GM12878 (cell line): ENCODE results near the gene SMARCD1. TPM values are rescaled to one million over a fixed set of nuclear protein-coding genes. Genes with fewer than 3 reads are reported as not detected.

Experiments used
- ATAC-seq: fragments of 200-7000 bp; cut with Tn5 transposase; 3 replicates; pipeline ENCODE4 v1.9.1; 2020; ENCODE audit warnings: mild to moderate bottlenecking, moderate library complexity
- BruUV-seq: library from RNA; stranded (reverse); fragments of 400-500 nt; replicated peaks from 2 replicates; lab custom pipeline; 2021; lab: Mats Ljungman, UMichigan
- CTCF ChIA-PET: fragments of 300-600 bp; sonication (Branson Sonifier 250); formaldehyde crosslinking; extraction: SDS; loops from one replicate; lab custom pipeline; 2021; ENCODE audit warnings: inconsistent platforms; lab: Yijun Ruan, JAX
- POLR2A ChIA-PET: fragments of 350-600 bp; formaldehyde crosslinking; extraction: SDS; loops from one replicate; lab custom pipeline; 2021; ENCODE audit warnings: inconsistent platforms; lab: Charles Lee
- RAD21 ChIA-PET: fragments of 300-600 bp; sonication (Branson Sonifier 250); formaldehyde crosslinking; loops from one replicate; lab custom pipeline; 2023; ENCODE audit warnings: antibody characterized with exemption; ENCODE audit not compliant: unreplicated experiment; lab: Charles Lee
- SMC1A ChIA-PET: fragments of 300-600 bp; sonication (Branson Sonifier 250); formaldehyde crosslinking; loops from one replicate; lab custom pipeline; 2023; ENCODE audit not compliant: unreplicated experiment, uncharacterized antibody; lab: Charles Lee
- DNase-seq: peaks from one replicate; pipeline ENCODE4 v3.0.0-alpha.2; 2011; ENCODE audit warnings: low read depth, low spot score
- FAIRE-seq: peaks from 3 replicates; lab custom pipeline; 2011; peaks lifted over from hg19 to GRCh38; lab: Jason Lieb, UNC
- H2AFZ ChIP-seq: 2 replicates; pipeline ENCODE4 v1.6.0; 2011; ENCODE audit warnings: low read depth, low read length, control low read depth; ENCODE audit not compliant: control insufficient read depth
- H3K27ac ChIP-seq: 2 replicates; pipeline ENCODE4 v1.5.1; 2011; ENCODE audit warnings: control low read depth; ENCODE audit not compliant: control insufficient read depth, insufficient read depth
- H3K27me3 ChIP-seq, 2 experiments: replicated peaks in 1 of 2; 2 replicates each; pipeline versions ENCODE4 v1.6.0 to v1.6.1; 2011; ENCODE audit warnings: low read length in 1 of 2; ENCODE audit not compliant: control insufficient read depth in 2 of 2, insufficient read depth in 2 of 2
- H3K36me3 ChIP-seq, 2 experiments: 2 replicates each; pipeline ENCODE4 v1.5.1; 2011; ENCODE audit warnings: low read length in 1 of 2; ENCODE audit not compliant: control insufficient read depth in 2 of 2, insufficient read depth in 2 of 2
- H3K4me1 ChIP-seq: 2 replicates; pipeline ENCODE4 v1.6.1; 2011; ENCODE audit warnings: mild to moderate bottlenecking, low read length, moderate library complexity, mixed read lengths; ENCODE audit not compliant: control insufficient read depth, insufficient read depth
- H3K4me2 ChIP-seq: 2 replicates; pipeline ENCODE4 v1.6.0; 2011; ENCODE audit warnings: control low read depth; ENCODE audit not compliant: control insufficient read depth, insufficient read depth
- H3K4me3 ChIP-seq: fragments of 200-600 bp; sonication (generic); 2 replicates; pipeline ENCODE4 v1.5.1; 2016
- H3K79me2 ChIP-seq: 2 replicates; pipeline ENCODE4 v1.6.0; 2011; ENCODE audit warnings: low read length; ENCODE audit not compliant: control insufficient read depth, insufficient read depth
- H3K9ac ChIP-seq: 2 replicates; pipeline ENCODE4 v1.8.0; 2011; ENCODE audit warnings: low read length, control low read depth, mixed read lengths; ENCODE audit not compliant: control insufficient read depth, insufficient read depth
- H3K9me3 ChIP-seq: replicated peaks from 3 replicates; pipeline ENCODE4 v1.5.1; 2011; ENCODE audit warnings: mild to moderate bottlenecking, low read length; ENCODE audit not compliant: control insufficient read depth, insufficient read depth
- H4K20me1 ChIP-seq: 2 replicates; pipeline ENCODE4 v1.6.0; 2011; ENCODE audit not compliant: control insufficient read depth, insufficient read depth
- ATF7 ChIP-seq: fragments of 450-650 bp; IDR thresholded peaks from 2 replicates; pipeline ENCODE4 v1.6.1; 2016; ENCODE audit warnings: low read depth, mild to moderate bottlenecking
- BCL11A ChIP-seq: IDR thresholded peaks from 2 replicates; pipeline ENCODE4 v1.6.1; 2011; ENCODE audit warnings: low read depth, low read length
- MYC ChIP-seq: IDR thresholded peaks from 2 replicates; pipeline ENCODE4 v1.6.1; 2011; ENCODE audit warnings: mild to moderate bottlenecking, low read length, moderate library complexity, inconsistent platforms; ENCODE audit not compliant: insufficient read depth, insufficient replicate concordance, insufficient read length, severe bottlenecking
- NFXL1 ChIP-seq: fragments of 450-650 bp; IDR thresholded peaks from 2 replicates; pipeline ENCODE4 v1.6.1; 2017; ENCODE audit warnings: antibody characterized with exemption, mild to moderate bottlenecking, borderline replicate concordance
- RB1 ChIP-seq: fragments of 450-650 bp; formaldehyde crosslinking; IDR thresholded peaks from 2 replicates; pipeline ENCODE4 v1.6.1; 2017; ENCODE audit warnings: mild to moderate bottlenecking, borderline replicate concordance
- RFX5 ChIP-seq: IDR thresholded peaks from 2 replicates; pipeline ENCODE4 v1.6.1; 2011; ENCODE audit warnings: low read depth, low read length, improper control_type of control experiment
- SRF ChIP-seq, 2 experiments: IDR thresholded peaks; 2 replicates each; pipeline ENCODE4 v1.6.1; 2011; ENCODE audit warnings: low read depth in 2 of 2, low read length in 2 of 2, mild to moderate bottlenecking in 1 of 2, moderate library complexity in 1 of 2
- TBL1XR1 ChIP-seq: IDR thresholded peaks from 2 replicates; pipeline ENCODE4 v1.6.1; 2012; ENCODE audit warnings: low read depth, low read length, improper control_type of control experiment
- TCF7 ChIP-seq: IDR thresholded peaks from 2 replicates; pipeline ENCODE4 v1.6.1; 2014; ENCODE audit warnings: antibody characterized with exemption, borderline replicate concordance
- YBX1 ChIP-seq: fragments of 450-650 bp; IDR thresholded peaks from 2 replicates; pipeline ENCODE4 v1.6.1; 2016; ENCODE audit warnings: antibody characterized with exemption
- ZNF274 ChIP-seq: IDR thresholded peaks from one replicate; pipeline ENCODE4 v1.8.0; 2011; ENCODE audit not compliant: insufficient read length, insufficient read depth
- ZNF622 ChIP-seq: fragments of 450-650 bp; IDR thresholded peaks from 2 replicates; pipeline ENCODE4 v1.6.1; 2017; ENCODE audit warnings: mild to moderate bottlenecking, inconsistent platforms
- WGBS: methylation state at CpG from one replicate; pipeline ENCODE4 v1.1.6; 2016; ENCODE audit warnings: low lambda C conversion rate; ENCODE audit not compliant: insufficient replicate concordance, insufficient coverage; ENCODE audit errors: missing lambda C conversion rate; 5-methylcytosine and 5-hydroxymethylcytosine counted together
- in situ Hi-C: fragments of 300-500 bp; cut with MboI; formaldehyde crosslinking; loops from 9 replicates; pipeline ENCODE4 v1.14.3; 2018; ENCODE audit warnings: mixed read lengths
- intact Hi-C: fragments of 100-400 bp; cut with micrococcal nuclease; formaldehyde crosslinking; loops from one replicate; pipeline ENCODE4 v1.14.2; 2022; ENCODE audit not compliant: unreplicated experiment
- polyA plus RNA-seq, 11 experiments: library from polyadenylated mRNA; depleted of rRNA in 4 of 11; unstranded in 6 of 11; stranded (reverse) in 5 of 11; fragments of >200 nt; fragmentation: Nextera tagmentation in 4 of 11; fragmentation: Illumina TruSeq in 1 of 11; extraction: Ambion mirVana in 4 of 11; extraction: Trizol in 1 of 11; gene quantifications; 1 replicate in 1 of 11; 2 replicates in 10 of 11; pipeline versions ENCODE4 v1.2.1 to v1.2.3, GENCODE V29; 2011 to 2016; ENCODE audit warnings: inconsistent platforms in 2 of 11, missing spikeins in 2 of 11, low read depth in 1 of 11
- total RNA-seq, 4 experiments: library from RNA; depleted of rRNA in 3 of 4; stranded (reverse); fragments of >200 nt in 3 of 4; fragmentation: Illumina TruSeq in 1 of 4; extraction: Trizol in 1 of 4; gene quantifications; 2 replicates each; pipeline versions ENCODE4 v1.2.1 to v1.2.3, GENCODE V29; 2013 to 2021
- TF ChIP-seq, protein P1 (sequence below): fragments of 450-650 bp; IDR thresholded peaks from 2 replicates; pipeline ENCODE4 v1.6.1; 2017; ENCODE audit warnings: borderline replicate concordance
- TF ChIP-seq, protein P2 (sequence below): fragments of 450-650 bp; IDR thresholded peaks from 2 replicates; pipeline ENCODE4 v1.6.1; 2017; ENCODE audit warnings: mild to moderate bottlenecking
- TF ChIP-seq, protein P3 (sequence below): IDR thresholded peaks from 2 replicates; pipeline ENCODE4 v1.6.1; 2011; ENCODE audit warnings: borderline replicate concordance, low read depth, mild to moderate bottlenecking, moderate library complexity, low read length; ENCODE audit not compliant: insufficient read depth, poor library complexity, severe bottlenecking
- TF ChIP-seq, protein P4 (sequence below): fragments of 450-650 bp; IDR thresholded peaks from 2 replicates; pipeline ENCODE4 v1.6.1; 2017; ENCODE audit warnings: mild to moderate bottlenecking, moderate library complexity

SMARCD1 gene
- total and polyA plus RNA-seq, 10 of the 15 experiments (the other 5 are each of a cell fraction or from before 2014, with no cell fraction given) = 1.4 to 92.4 (median 58.9) TPM

DNA sequence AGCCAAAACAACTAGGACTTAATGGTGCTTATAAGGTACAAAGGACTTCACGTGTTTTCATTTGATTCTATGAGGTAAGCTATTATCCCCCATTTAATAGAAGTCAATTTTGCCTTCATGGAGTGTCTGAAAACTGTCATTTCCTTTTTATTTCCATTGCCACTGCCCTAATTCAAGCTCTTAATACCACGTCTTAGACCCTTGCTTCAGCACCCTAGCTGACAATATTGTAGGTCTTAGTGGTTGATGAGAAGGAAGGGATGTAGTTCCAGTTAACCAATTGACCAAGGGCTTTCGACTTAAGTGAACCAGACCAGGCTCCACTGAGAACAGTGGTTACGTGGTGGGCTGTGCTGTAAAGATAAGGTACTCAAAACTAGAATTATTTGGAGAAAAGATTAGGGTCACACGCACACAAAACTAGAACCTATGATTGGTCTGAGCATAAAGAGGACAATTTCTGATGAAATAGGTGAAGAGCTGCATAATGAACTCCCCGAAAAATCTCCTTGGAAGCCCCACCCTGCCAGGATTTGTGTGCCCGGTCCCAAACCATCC lies 37.4 kb upstream of the SMARCD1 start:
- ChIA-PET POLR2A (no interaction called here), RAD21 (no interaction called here), SMC1A (interaction anchor here (1.2 to 1.4 kb wide), 2 partner anchors 8 to 121 kb away, joined by 3 read pairs; no protein-coding TSS in a partner anchor), CTCF (interaction anchor here (0.9 to 4.1 kb wide), 5 partner anchors 9 to 81 kb away, joined by 3 to 18 read pairs (median 3); no protein-coding TSS in a partner anchor)
- intact Hi-C loops (no loop called here), in situ Hi-C loops (no loop called here)
- Histone ChIP-seq H3K36me3 (no peaks in the 10 kb centered on the region), H3K9me3 (no peaks in the 10 kb centered on the region), H3K27me3 (peaks cover 3 to 8% of the 10 kb centered on the region in 2 experiments; a peak in 3 of 4 replicates), H3K9ac (no peak overlapping the region), H4K20me1 (no peaks in the 10 kb centered on the region), H3K4me3 (no peak overlapping the region), H3K79me2 (no peaks in the 10 kb centered on the region), H3K27ac (no peak overlapping the region), H2AFZ (no peak overlapping the region), H3K4me1 (no peaks in the 10 kb centered on the region), H3K4me2 (no peak overlapping the region)
- no peak for FAIRE-seq
- WGBS = 35% methylated on average over 7 of the region's 7 CpGs
- no TSS peak for BruUV-seq
- ATAC-seq = no peak
- DNase-seq = no peak
- TF ChIP-seq RB1 (no peak), NFXL1 (no peak), YBX1 (no peak), SRF (IDR thresholded peaks at IDR 0.05; ENCODE audit: low read depth in 2 of 2, low read length in 2 of 2) (no peak), MYC (no peak), ZNF622 (no peak), ATF7 (no peak), TCF7 (no peak), RFX5 (no peak), ZNF274 (no peak), BCL11A (no peak), TBL1XR1 (no peak)
- TF ChIP-seq, protein P1, sequence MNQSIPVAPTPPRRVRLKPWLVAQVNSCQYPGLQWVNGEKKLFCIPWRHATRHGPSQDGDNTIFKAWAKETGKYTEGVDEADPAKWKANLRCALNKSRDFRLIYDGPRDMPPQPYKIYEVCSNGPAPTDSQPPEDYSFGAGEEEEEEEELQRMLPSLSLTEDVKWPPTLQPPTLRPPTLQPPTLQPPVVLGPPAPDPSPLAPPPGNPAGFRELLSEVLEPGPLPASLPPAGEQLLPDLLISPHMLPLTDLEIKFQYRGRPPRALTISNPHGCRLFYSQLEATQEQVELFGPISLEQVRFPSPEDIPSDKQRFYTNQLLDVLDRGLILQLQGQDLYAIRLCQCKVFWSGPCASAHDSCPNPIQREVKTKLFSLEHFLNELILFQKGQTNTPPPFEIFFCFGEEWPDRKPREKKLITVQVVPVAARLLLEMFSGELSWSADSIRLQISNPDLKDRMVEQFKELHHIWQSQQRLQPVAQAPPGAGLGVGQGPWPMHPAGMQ = no peak
- TF ChIP-seq, protein P2, sequence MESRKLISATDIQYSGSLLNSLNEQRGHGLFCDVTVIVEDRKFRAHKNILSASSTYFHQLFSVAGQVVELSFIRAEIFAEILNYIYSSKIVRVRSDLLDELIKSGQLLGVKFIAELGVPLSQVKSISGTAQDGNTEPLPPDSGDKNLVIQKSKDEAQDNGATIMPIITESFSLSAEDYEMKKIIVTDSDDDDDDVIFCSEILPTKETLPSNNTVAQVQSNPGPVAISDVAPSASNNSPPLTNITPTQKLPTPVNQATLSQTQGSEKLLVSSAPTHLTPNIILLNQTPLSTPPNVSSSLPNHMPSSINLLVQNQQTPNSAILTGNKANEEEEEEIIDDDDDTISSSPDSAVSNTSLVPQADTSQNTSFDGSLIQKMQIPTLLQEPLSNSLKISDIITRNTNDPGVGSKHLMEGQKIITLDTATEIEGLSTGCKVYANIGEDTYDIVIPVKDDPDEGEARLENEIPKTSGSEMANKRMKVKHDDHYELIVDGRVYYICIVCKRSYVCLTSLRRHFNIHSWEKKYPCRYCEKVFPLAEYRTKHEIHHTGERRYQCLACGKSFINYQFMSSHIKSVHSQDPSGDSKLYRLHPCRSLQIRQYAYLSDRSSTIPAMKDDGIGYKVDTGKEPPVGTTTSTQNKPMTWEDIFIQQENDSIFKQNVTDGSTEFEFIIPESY = no peak
- TF ChIP-seq, protein P3, sequence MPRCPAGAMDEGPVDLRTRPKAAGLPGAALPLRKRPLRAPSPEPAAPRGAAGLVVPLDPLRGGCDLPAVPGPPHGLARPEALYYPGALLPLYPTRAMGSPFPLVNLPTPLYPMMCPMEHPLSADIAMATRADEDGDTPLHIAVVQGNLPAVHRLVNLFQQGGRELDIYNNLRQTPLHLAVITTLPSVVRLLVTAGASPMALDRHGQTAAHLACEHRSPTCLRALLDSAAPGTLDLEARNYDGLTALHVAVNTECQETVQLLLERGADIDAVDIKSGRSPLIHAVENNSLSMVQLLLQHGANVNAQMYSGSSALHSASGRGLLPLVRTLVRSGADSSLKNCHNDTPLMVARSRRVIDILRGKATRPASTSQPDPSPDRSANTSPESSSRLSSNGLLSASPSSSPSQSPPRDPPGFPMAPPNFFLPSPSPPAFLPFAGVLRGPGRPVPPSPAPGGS = no peak
- TF ChIP-seq, protein P4, sequence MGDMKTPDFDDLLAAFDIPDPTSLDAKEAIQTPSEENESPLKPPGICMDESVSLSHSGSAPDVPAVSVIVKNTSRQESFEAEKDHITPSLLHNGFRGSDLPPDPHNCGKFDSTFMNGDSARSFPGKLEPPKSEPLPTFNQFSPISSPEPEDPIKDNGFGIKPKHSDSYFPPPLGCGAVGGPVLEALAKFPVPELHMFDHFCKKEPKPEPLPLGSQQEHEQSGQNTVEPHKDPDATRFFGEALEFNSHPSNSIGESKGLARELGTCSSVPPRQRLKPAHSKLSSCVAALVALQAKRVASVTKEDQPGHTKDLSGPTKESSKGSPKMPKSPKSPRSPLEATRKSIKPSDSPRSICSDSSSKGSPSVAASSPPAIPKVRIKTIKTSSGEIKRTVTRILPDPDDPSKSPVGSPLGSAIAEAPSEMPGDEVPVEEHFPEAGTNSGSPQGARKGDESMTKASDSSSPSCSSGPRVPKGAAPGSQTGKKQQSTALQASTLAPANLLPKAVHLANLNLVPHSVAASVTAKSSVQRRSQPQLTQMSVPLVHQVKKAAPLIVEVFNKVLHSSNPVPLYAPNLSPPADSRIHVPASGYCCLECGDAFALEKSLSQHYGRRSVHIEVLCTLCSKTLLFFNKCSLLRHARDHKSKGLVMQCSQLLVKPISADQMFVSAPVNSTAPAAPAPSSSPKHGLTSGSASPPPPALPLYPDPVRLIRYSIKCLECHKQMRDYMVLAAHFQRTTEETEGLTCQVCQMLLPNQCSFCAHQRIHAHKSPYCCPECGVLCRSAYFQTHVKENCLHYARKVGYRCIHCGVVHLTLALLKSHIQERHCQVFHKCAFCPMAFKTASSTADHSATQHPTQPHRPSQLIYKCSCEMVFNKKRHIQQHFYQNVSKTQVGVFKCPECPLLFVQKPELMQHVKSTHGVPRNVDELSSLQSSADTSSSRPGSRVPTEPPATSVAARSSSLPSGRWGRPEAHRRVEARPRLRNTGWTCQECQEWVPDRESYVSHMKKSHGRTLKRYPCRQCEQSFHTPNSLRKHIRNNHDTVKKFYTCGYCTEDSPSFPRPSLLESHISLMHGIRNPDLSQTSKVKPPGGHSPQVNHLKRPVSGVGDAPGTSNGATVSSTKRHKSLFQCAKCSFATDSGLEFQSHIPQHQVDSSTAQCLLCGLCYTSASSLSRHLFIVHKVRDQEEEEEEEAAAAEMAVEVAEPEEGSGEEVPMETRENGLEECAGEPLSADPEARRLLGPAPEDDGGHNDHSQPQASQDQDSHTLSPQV = no peak
